Heart right ventricle (tissue), 16 donors: ENCODE data around the gene MGLL. TPM values are rescaled to one million over a fixed set of nuclear protein-coding genes. Genes with fewer than 3 reads are reported as not detected.

Experiments used
- ATAC-seq, 8 donors: fragments of 200-7000 bp; cut with Tn5 transposase; one replicate each; pipeline ENCODE4 v1.9.1; 2020; ENCODE audit warnings: mild to moderate bottlenecking in 8 of 8, moderate library complexity in 8 of 8, moderate number of reproducible peaks in 1 of 8
- DNase-seq, 2 donors: peaks; one replicate each; pipeline ENCODE4 v3.0.0-alpha.2; 2020
- H3K27ac ChIP-seq, 10 donors: fragments of 200-600 bp; sonication (generic) in 2 of 10; one replicate each; pipeline versions ENCODE4 v1.5.0 to v1.8.0; 2020 to 2022; ENCODE audit warnings: mild to moderate bottlenecking in 3 of 10
- H3K27me3 ChIP-seq, 7 donors: fragments of 200-600 bp; one replicate each; pipeline ENCODE4 v1.8.0; 2021 to 2022; ENCODE audit warnings: mild to moderate bottlenecking in 2 of 7
- H3K36me3 ChIP-seq, 9 donors: fragments of 200-600 bp; sonication (generic) in 1 of 9; one replicate each; pipeline versions ENCODE4 v1.5.0 to v1.8.0; 2020 to 2022; ENCODE audit warnings: mild to moderate bottlenecking in 2 of 9
- H3K4me1 ChIP-seq, 9 donors: fragments of 200-600 bp; sonication (generic) in 1 of 9; one replicate each; pipeline versions ENCODE4 v1.5.0 to v1.8.0; 2020 to 2022; ENCODE audit warnings: mild to moderate bottlenecking in 4 of 9
- H3K4me3 ChIP-seq, 10 donors: fragments of 200-600 bp; sonication (generic) in 2 of 10; one replicate each; pipeline versions ENCODE4 v1.5.0 to v1.8.0; 2020 to 2022; ENCODE audit warnings: mild to moderate bottlenecking in 7 of 10, moderate library complexity in 2 of 10
- H3K9me3 ChIP-seq, 11 donors: fragments of 200-600 bp in 10 of 11; sonication (generic) in 2 of 11; one replicate each; pipeline versions ENCODE4 v1.5.0 to v1.8.0; 2013 to 2022; ENCODE audit warnings: mild to moderate bottlenecking in 2 of 11, control low read depth in 1 of 11, moderate library complexity in 1 of 11
- WGBS, 2 donors: extraction: QIAGEN DNeasy Blood & Tissue Kit; methylation state at CpG; one replicate each; pipeline ENCODE4 v1.1.7; 2013; ENCODE audit warnings: inconsistent platforms in 1 of 2; 5-methylcytosine and 5-hydroxymethylcytosine counted together
- intact Hi-C, 10 donors: fragments of 100-400 bp; cut with DNase I; formaldehyde crosslinking; loops; one replicate each; pipeline versions ENCODE4 v1.11.1 to v1.14.2; 2022
- polyA plus RNA-seq, 2 donors: library from polyadenylated mRNA; stranded (reverse); fragments of 200-250 nt; gene quantifications; one replicate each; pipeline ENCODE4 v1.2.3, GENCODE V29; 2013
- total RNA-seq, 10 donors: library from RNA; stranded (reverse); fragmentation: NEBNext Ultra II Directional in 3 of 10; extraction: Animal tissue kit (Norgen Biotek cat#: 25700) in 3 of 10; gene quantifications; one replicate each; pipeline versions ENCODE4 v1.2.1 to v1.2.4, GENCODE V29; 2021 to 2023
- TF ChIP-seq, protein P1 (sequence below), 9 donors: fragments of 200-600 bp; sonication (generic) in 2 of 9; IDR thresholded peaks; one replicate each; pipeline versions ENCODE4 v1.5.0 to v1.8.0; 2021 to 2022; ENCODE audit warnings: antibody characterized with exemption in 9 of 9, mild to moderate bottlenecking in 5 of 9, moderate library complexity in 1 of 9
- donor health status: Arrhythmogenic right ventricular cardiomyopathy.
- donor health status: ischemic (EF 13 %, LVEDD 7.1; RV severe dilation, severe dysfunction).
- donor health status: healthy with polysubstance abuse.
- donor health status: DM: no; HTN: yes; CAD: no.
- donor health status: DM: no; HTN: no; CAD: no.
- donor health status: ischemic (EF 25% LVEDD 6.9; RV normal size, moderate dysfunction).
- donor health status: ischemic (EF 25% LVEDD 5.7; RV mildly dilated, moderate dysfunction).
- donor health status: healthy.
- donor health status: DM: yes; HTN: yes; CAD: no.
- donor health status: Ischemic cardiomyopathy.
- donor health status: ischemic (EF 35%, LVEDD 5.7; RV mildly dilated, moderate dysfunction).
- donor health status: nonischemic (EF 11% LVEDD 7.7; RV severe dilation, severe dysfunction).
- donor health status: DM: yes; HTN: yes; CAD: no.
- donor health status: PGD.
- donor health status: ischemic (EF 29% LVEDD 5.4; RV normal size, mild dysfunction).
- donor health status: nonischemic (EF 23%, LVEDD 6.1; RV moderate dilation, normal function).

The MGLL gene
- total and polyA plus RNA-seq, 12 donors = 35.7 to 103 (median 65.2) TPM

DNA sequence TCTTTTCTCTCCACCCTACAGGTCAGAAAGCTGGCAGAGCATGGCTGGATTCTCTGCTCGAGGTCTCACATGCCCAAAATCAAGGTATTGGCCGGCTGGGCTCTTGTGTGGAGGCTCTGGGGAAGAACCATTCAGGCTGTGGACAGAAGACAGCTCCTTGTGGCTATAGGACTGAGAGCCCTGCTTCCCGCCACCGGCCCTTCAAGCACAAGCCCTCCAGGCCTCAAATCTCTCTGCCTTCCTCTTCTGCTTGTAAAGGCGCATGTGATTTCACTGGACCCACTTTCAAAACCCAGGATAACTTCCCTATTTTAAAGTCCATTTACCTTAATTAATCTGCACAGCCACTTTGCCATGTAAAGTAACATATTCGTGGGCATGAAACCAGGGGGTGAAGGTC, 36.2 kb upstream of the MGLL start:
- no peak for DNase-seq
- intact Hi-C loops = loop anchor here in 2 of 10 donors (10.0 kb wide), 1 partner anchor 116 kb away; no protein-coding TSS in a partner anchor
- TF ChIP-seq, protein P1, sequence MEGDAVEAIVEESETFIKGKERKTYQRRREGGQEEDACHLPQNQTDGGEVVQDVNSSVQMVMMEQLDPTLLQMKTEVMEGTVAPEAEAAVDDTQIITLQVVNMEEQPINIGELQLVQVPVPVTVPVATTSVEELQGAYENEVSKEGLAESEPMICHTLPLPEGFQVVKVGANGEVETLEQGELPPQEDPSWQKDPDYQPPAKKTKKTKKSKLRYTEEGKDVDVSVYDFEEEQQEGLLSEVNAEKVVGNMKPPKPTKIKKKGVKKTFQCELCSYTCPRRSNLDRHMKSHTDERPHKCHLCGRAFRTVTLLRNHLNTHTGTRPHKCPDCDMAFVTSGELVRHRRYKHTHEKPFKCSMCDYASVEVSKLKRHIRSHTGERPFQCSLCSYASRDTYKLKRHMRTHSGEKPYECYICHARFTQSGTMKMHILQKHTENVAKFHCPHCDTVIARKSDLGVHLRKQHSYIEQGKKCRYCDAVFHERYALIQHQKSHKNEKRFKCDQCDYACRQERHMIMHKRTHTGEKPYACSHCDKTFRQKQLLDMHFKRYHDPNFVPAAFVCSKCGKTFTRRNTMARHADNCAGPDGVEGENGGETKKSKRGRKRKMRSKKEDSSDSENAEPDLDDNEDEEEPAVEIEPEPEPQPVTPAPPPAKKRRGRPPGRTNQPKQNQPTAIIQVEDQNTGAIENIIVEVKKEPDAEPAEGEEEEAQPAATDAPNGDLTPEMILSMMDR (IDR thresholded peaks at IDR 0.05) = no peak

DNA sequence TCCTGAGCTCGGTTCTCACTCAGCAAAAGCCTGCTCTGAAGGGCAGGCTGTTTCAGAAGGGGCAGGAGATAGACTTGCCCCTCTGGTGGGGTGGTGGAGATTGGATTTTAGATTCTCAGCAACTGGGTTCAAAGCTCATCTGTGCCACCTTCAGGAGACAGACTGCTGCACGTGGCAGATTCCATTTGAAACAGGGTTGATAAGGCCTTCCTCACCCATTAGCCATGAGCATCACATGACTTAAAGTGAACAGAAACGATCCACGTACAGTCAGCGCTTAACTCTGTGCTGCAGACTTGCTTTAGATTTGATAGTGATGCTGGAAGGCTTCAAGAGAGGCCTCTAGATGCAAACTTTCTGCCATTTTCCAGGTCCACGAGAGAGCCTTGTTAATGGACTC, 35.0 kb upstream of the MGLL start:
- TF ChIP-seq, protein P1 (IDR thresholded peaks at IDR 0.05) = peak in 3 of 9 donors; percentile 9 to 29 (median 11)
- DNase-seq (no peak), ATAC-seq (no peak)
- H3K4me3 ChIP-seq = no peak overlapping the region
- 68 to 74% methylated on average over 6 of the region's 6 CpGs for WGBS, 2 donors
- H3K27ac ChIP-seq = no peak overlapping the region
- no peaks in the 10 kb centered on the region for H3K9me3 ChIP-seq
- intact Hi-C loops = loop anchor here in 2 of 10 donors (10.0 kb wide), 1 partner anchor 117 kb away; no protein-coding TSS in a partner anchor
- H3K36me3 ChIP-seq = no peaks in the 10 kb centered on the region
- H3K4me1 ChIP-seq = no peaks in the 10 kb centered on the region
- H3K27me3 ChIP-seq = no peaks in the 10 kb centered on the region

More for the DNA sequence above, 36.2 kb upstream of the MGLL start:
- Histone ChIP-seq H3K4me3 (no peak overlapping the region), H3K27ac (no peak overlapping the region), H3K27me3 (no peaks in the 10 kb centered on the region), H3K4me1 (no peaks in the 10 kb centered on the region), H3K36me3 (no peaks in the 10 kb centered on the region), H3K9me3 (no peaks in the 10 kb centered on the region)
- no peak for ATAC-seq
- 89 to 93% methylated on average over 6 of the region's 6 CpGs for WGBS, 2 donors

DNA sequence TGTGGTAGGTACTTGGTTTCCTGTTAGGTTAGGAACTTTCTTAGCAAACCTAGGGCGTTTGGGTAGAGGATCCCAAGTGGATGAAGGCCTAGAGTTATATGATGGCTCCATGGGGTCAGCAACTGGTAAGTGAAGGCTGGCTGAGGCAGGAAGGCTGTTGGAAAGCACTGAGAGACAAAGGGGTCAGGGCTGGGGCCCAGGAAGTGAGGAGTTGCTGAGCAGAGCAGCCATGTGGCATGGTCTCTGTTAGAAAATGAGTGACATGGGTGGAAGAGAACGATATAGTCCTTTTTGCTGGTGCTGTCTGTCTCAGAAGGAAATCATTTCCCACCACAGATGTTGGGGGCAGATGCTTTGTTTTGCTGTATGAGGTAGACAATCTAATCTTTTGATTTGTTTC, 34.5 kb upstream of the MGLL start:
- DNase-seq (no peak), ATAC-seq (no peak)
- H3K4me3 ChIP-seq = no peak overlapping the region
- H3K27ac ChIP-seq = no peak overlapping the region
- intact Hi-C loops = loop anchor here in 2 of 10 donors (10.0 kb wide), 1 partner anchor 118 kb away; no protein-coding TSS in a partner anchor
- TF ChIP-seq, protein P1 (IDR thresholded peaks at IDR 0.05) = no peak
- WGBS, 2 donors = 89 to 94% methylated on average over 2 of the region's 2 CpGs
- H3K4me1 ChIP-seq = no peaks in the 10 kb centered on the region
- no peaks in the 10 kb centered on the region for H3K27me3 ChIP-seq
- no peaks in the 10 kb centered on the region for H3K36me3 ChIP-seq
- no peaks in the 10 kb centered on the region for H3K9me3 ChIP-seq

DNA sequence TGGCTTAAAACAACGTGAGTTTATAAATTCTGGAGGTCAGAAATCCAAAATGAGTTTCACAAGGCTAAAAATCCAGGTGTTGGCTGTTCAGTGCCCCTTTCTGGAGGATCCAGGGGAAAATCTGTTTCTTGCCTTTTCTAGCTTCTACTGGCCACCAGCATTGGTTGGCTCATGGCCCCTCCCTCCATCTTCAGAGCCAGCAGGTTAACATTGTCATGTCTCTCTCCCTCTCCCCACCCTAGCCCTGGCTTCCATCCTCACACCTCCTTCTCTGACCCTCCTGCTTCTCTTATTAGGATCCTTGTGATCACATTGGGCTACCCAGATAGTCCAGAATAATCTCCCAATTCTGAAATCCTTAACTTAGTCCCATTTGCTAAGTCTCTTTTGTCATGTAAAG, 32.9 kb upstream of the MGLL start:
- ATAC-seq = no peak
- no peaks in the 10 kb centered on the region for H3K9me3 ChIP-seq
- no peak overlapping the region for H3K27ac ChIP-seq
- no peaks in the 10 kb centered on the region for H3K4me1 ChIP-seq
- H3K4me3 ChIP-seq = no peak overlapping the region
- 86 to 87% methylated on average over 1 of the region's 1 CpG for WGBS, 2 donors
- intact Hi-C loops = loop anchor here in 2 of 10 donors (10.0 kb wide), 1 partner anchor 120 kb away; no protein-coding TSS in a partner anchor
- no peaks in the 10 kb centered on the region for H3K36me3 ChIP-seq
- no peak for DNase-seq
- no peaks in the 10 kb centered on the region for H3K27me3 ChIP-seq
- TF ChIP-seq, protein P1 (IDR thresholded peaks at IDR 0.05) = no peak
